HG02852 (cell line): ENCODE results near the gene ANKRD35.

Source experiments
- ATAC-seq: cut with Tn5 transposase; IDR thresholded peaks from one replicate; pipeline ENCODE4 v1.9.1; 2021; ENCODE audit warnings: mild to moderate bottlenecking, moderate library complexity; ENCODE audit not compliant: unreplicated experiment

The ANKRD35 gene

DNA sequence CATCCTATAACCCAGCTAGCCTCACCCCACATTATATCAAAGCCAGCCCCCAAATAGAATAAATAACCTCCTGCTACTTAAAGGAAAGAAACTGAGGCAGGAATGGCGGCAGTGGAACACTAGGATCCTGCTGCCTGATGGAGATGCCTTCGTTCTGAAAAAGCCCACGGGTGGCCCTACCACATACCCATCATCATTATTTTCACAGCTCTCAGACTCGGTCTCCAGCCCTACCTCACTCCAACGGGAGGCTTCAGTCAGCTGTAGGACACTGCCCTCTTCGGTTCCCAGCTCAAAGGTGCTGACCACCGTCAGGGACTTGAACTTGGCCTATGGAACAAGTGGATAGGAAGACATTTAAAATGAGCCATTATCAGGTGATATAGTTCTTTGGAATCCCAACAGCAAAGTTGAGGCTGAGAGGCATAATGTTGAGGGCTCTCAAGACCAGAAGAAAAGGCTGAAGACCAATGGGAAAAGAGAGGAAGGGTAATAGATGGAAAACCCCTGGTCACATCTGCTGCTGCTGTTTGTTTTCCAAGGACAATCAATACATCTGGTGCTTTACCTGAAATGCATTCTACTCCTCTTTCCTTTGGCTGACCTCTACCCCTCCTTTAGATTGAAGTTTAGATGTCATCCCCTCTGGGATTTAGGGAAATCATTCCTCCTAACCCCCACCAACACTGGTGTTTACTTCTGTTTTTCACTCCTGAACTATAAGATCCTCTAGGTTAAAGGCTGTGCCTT, 7.8 kb upstream of the ANKRD35 start:
- ATAC-seq: no peak

DNA sequence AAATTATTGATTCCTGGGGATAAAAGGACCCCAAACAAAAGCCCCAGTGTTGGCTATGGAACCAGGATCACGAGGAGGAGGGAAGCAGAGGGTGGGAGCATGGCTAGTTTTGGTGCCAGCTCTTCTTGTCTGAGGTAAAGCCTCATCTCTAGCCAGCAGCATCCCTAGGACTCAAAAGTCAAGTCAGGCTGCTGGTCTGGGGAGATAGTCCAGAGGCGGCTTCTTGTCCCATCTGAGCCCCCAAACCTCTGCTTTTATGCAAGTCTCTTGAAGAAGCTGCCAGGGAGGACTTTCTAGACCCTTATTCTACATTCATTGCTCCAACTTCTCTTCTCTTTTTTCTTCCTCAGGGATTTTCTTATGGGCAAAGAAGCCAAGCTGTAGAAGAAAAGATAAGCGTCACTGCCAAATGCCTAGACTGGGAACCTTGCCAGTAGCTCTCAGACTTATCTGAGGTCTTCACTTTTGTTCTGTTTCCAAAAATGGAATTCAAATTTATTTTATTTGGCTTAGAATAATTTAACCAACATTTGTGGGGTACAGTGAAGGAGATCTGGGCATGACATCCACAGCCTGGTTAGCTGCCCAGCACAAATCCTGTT, 6.9 kb upstream of the ANKRD35 start:
- no peak for ATAC-seq

DNA sequence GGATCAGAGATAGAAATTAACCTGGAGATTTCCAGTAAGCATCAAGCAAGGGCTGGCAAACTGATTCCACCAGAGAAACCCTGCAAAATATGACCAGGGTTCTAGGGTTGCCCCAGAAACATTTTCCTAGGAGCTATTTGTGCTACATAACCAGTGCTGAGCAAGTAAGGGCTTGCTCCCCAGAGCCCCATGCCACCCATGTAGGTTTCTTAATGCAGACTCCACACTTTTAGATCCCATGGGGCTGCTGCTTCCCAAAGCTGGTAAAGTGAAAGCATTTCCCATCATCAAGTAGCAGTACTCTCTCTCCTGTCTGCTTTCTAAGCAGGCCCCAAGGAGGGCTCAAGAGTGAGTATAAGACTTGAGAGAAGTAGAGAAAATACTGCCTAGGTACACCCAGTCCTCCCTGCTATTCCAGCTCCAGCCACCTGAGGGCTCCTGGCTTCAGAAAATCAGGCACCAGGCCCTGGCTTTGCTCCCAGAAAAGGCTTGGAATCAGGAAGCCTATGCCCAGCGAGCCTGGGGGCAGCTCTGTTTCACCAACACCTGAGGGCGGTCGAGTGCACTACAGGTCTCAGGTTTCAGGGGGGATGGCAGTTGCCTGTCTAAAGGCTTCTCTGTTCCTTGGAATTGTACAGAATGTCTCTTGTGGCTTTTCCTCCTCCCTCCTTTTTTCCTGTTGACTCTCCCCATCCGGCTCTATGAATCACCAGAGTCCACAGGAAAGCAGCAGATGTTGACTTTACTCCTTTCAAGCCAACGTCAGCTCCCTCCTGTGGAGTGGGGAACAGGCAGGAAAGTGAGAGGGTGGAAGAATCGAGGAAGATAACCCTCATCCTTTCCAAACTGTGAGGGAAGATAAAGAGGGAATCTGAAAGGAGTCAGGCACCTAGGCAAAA, 6.2 kb upstream of the ANKRD35 start:
- ATAC-seq: no peak

DNA sequence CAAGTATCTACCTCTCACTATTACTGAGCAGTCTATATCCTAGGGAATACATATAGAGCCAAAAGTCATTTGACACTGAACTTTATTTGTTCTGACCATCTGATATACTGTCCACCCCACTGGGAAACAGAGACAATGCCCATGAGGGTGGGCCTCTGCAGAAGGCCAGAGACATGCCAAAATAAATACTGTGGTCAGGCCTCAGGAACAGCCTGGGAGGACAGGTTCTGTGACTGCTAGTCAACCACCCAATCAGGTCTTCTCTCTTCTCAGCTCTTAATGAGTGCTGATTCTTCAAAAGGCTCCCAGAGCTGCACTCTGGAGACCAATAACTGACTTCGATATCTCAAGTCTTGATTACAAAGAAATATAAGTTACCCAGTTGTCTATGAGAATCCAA, 5.5 kb upstream of the ANKRD35 start:
- ATAC-seq: no peak

DNA sequence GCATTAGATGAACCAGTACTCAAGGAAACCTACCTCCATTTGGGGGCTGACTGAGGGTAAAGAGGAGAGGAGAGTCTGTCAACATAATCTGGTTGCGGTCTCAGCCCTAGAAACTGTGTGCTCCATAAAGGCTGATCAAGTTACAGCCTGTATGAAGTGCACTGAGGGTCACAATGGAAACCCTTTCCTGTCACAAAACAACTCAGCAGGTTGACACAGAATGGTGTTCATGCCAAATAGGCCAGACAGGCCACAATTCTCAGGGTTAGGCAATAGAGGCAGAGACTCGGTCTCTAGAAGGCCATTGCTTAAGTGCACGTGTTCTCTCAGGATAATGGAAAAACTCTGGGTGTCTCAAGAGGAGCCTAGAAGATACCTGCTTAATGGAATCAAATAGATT, 4.1 kb upstream of the ANKRD35 start:
- no peak for ATAC-seq

DNA sequence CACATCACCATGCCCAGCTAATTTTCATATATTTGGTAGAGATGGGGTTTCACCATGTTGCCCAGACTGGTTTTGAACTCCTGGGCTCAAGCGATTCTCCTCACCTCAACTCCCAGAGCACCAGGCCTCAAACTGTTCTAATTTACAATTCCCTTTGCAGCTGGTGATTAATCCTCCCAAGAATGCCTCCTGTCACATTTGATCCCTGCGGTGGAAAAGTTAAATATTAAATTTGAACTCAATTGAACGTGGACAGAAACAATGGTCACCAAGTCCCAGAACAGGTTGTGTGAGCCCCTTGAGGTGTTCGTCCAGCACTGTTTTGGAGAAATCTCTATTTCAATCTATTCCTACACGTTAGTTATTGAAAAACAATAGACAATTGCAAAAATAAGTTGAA, 2.0 kb upstream of the ANKRD35 start:
- ATAC-seq: no peak

DNA sequence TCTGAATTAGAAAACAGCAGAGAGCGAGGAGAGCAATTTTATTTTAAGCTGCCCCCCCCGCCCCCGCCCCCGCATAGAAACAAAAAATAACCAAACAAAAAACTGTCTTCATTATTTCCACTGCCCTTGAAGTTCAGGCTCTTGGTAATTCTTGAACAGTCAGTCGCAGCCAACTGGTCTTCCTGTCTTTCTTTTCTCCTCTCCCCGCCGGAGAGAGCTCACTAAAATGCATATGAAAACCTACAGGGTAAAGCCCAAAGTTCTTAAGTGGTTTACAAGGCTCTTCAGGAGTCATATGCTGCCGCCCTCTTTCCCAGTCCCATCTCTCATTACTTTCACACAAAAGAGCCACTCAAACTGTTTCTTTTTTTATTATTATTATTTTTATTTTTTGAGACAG, 1.1 kb upstream of the ANKRD35 start:
- ATAC-seq: no peak

DNA sequence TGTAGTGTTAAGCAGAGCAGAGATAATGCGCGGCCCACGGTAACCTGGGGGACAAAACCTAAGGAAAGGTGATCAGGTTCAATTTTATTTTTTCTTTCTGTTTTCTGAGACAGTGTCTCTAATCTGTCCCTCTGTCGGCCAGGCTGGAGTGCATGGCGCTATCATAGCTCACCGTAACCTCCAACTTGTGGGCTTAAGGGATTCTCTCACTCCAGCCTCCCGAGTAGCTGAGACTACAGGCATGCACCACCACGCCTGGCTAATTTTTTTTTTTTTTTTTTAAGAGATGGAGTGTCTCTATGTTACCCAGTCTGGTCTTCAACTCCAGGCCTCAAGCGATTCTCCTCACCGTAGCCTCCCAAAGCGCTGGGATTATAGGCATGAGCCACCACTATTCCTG, 724 bp upstream of the ANKRD35 start:
- ATAC-seq: no peak

DNA sequence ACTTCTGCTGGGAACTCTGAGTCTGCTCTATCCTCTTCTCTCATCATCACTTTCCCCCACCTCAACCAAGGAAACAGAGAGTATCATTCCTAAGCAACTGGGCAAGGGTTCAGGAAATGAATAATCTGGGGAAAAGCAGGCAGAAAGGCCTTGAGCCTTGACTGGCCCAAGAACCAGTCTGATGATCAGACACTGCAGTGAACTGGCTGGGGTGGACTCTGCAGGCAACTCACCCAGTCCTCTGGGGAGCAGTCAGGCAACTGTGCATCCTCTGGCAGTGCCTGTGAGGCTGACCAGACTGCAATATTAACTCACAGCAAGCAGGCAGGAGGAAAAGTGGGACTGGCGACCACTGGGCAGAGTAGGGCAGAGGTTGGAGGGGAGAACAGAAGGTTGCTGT, 991 bp downstream of the ANKRD35 start:
- ATAC-seq: no peak

DNA sequence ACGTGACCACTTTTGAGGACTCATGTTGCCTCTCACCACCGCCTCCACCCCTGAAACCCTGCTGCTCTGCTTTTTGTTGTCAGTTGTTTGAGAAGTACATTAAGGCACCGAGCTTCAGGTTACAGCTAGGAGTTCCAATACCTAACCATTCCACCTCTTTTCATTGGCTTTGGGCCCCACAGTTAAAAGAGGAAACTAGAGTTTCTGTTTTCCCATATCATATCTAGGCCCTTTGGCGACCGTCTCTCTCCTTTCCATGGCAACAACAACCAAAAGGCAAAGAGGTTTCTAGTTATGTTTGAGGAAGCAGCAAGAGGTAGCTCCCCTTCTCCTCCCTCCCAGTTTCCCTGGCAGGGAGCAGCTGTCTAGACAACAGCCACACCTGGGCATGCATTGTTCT, 5.9 kb downstream of the ANKRD35 start:
- ATAC-seq: no peak

DNA sequence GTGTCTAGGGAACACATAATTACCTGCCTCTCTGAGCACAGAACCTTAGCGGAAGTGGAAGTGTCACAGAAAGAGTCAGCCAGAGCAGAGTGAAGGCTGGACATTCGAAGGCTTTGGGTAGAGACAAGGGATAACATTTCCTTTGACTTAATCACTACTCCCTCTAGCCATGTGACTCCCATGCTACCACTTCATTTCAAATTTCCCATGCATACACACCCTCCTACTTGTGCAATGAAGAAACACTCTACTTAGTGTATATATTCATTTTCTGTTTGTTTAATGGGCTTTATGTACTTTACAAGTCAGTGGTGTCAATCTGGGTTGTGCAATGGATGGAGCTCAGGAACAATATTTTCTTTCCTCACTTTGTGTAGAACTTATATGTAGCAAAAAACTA, 6.9 kb downstream of the ANKRD35 start:
- no peak for ATAC-seq

DNA sequence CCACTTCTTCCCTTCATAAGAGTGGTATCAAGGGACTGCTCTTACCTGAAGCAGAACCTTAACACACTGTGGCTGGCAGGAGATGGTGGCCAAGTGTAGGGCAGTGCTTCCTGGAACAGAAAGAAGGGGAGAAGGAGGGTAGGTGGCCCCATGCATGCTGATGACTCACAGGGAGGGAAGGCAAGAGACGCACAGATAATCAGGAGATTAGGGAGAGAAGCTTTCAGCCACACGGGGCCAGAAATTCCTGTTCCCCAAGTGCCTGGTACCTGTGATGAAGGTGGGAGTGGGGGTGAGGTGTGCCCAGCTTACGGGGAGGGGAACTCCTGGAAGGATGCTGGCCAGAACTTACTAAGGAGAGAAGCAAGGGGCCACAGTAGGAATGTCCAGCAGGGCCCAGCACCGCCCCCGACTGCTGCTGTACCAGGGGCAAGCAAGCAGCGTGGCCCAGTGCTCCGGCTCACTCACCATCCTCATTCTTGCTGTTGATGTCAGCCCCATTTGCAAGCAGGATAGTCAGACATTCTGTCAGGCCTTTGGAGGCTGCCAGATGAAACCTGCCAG, 7.7 kb downstream of the ANKRD35 start:
- ATAC-seq: no peak

DNA sequence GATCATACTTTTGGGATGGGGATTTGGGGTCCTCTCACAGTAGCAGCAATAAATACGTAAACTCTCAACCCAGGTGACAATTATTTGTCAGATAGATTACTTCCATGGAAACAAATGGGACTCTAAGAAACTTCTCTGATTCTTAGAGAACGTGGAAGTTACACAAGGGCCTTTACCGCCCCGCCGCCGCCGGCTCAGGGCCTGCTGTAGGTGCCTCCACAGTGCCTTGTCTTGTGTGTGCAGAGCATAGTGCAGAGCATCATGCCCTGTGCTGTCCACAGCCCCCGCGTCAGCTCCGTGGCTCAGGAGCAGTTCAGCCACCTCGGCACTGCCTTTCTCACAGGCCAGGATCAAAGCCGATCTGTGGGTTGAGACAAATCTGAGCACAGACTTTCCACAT, 11.0 kb downstream of the ANKRD35 start:
- no peak for ATAC-seq

DNA sequence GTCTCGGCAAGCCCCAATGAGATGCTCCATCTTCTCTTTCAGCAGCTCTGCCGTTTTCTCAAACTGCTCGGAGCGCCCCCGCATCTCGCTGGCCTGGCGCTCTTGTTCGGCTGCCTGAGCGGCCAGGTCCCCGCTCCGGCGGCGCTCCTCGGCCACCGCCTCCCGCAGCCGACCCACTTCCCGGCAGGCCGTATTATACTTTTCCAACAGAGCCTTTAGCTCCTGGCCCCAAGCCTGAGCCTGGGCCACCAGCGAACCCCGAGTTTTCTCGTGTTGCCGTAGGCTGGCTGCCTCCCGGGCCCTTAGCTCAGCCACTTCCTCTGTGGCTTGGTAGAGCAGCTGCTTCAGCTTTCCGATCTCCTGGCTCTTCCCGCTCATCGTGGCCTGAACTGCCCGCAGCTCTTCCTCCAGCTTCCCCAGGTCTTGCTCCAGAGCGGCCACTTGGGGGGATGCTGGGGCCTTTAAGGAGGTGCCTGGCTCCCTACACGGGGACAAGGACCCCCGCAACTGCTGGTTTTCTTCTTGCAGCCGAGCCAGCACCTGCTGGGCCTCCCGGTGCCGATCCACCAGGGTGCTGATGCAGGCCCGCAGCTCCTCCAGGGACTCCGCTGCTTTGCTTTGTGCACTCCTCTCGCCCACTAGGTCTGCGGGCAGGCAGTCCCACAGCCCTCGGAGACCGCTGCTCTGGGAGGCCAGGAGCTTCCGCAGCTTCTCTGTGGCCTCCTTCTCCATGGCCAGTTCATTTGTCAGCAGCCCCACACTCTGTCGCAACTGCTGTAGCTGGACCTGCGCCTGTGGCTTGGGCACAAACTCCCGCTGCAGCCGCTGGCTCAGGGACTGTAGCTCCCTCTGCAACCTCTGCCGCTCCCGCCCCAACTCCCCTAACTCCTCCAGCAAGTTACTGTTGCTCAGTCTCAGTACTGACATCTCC, 13.4 kb downstream of the ANKRD35 start:
- ATAC-seq: no peak

DNA sequence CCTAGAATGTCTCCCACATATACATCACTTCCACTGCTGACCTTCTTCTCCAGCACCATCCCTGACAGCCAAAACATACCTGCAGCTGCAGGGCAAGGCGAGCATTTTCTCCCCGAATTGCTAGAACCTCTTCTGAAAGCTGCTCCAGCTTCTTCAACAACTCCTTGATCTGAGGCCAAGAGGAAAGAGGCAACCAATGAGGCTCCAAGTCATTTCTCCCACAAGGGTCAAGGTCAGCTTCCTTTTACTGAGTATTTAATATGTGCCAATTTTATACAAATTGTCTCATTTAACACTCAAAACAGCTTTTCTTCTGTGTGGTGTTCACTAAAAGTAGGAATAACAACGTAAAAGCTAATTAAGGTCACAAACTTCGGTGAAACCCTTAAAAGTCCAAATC, 17.4 kb downstream of the ANKRD35 start:
- no peak for ATAC-seq

DNA sequence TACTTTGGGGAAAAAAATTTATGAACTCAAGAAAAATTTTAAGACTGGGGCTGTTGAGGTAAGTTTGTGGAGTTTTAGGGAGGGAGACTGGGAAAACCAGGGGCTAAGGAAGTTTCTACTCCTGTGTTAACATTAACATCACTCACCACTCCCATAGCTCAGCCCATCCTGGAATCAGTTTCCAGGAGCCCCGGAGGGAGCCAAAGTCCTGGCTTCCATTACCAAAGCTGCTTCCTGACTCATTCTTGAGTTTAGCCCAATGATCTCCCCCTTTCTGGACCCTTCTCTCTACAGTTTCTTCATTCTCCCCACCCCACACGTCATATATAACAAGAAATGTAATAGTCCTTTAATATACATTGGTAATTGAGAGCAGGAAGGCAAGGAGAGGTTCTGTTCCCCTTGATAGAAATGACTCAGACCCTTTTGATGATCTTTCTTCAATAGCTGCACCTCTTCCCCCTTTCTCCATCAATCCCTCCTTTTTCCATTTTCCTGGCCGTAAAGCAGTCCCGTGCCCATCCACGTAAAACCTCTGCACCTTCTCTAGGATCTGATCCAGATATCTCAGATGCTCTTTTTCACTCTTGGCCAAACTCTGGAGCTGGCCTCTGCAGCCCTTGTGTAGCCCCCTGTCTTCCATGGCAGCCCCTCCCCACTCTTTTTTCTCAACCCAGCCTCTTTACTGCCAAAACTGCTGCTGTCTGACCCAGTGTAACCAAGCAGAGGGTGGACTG, 22.2 kb downstream of the ANKRD35 start:
- no peak for ATAC-seq

DNA sequence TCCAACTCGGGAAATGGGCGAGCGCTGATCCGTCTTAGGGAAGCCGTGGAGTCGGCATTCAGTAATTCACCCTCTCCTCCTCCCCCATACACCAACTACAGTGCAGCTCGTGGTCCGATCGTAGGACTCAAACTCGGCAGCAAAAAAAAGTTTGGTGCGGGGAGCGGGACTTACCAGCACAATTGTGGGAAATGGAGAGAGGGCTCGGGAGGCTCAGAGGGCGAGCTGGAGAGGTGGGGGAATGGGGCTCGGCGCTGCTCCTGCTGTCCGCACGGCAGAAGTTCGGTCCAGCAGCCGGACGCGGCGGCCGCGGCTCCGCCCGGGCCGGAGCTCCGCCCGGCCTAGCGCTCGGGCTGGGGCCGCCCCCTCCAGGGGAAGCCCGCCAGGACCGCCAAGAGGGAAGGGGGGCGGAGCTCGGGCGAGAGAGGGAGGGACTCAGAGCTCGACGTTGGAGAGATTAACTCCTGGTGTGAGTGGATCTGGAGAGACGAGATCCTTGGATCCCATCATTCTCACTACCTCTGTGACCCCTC, 26.1 kb downstream of the ANKRD35 start:
- peak; percentile 77 for ATAC-seq

DNA sequence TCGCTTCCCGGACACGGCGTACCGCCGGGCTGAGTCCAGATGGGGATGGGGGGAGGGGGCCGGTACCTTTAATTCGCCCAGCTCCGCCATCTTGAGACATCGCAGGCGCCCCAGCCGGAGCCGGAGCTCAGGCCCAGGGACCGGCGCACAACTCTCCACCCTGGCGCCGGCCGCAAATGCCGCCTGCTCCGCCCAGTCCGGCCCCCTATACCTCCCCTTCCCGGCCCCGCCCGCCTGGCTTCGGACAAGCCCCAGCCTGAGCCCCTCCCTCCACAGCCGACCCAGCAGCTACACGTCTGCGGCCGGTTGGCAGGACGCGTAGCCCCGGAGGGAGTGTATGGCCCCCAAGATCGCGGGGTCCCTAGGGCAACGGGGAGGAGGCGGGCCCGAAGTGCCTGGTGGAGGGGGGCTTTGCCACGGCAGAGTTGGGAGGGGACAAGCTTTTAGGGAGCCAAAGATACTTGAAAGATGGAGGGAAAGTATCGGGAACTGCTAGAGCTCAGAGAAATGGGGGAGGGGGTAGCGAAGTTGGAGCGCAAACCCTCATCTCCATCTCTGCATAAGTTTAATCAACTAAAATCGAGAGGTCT, 26.7 kb downstream of the ANKRD35 start, which contains the start of gene PIAS3:
TSS of gene PIAS3 (minus strand) at position 181 of the 590 bp plus-strand sequence. CDS start at position 90, 91 bp downstream.
- peak; percentile 84 for ATAC-seq
